HUDEP-2 (cell line): Measurements from ENCODE around the gene ARL3.
A peak's percentile ranks its signal among the peaks of the same experiment; 100 is the strongest.

Experiments used
- DNase-seq, 76 experiments: peaks; one replicate each; lab custom pipeline; 2025; ENCODE audit not compliant: unreplicated experiment in 76 of 76; lab: John Stamatoyannopoulos, UW

ARL3 gene

DNA sequence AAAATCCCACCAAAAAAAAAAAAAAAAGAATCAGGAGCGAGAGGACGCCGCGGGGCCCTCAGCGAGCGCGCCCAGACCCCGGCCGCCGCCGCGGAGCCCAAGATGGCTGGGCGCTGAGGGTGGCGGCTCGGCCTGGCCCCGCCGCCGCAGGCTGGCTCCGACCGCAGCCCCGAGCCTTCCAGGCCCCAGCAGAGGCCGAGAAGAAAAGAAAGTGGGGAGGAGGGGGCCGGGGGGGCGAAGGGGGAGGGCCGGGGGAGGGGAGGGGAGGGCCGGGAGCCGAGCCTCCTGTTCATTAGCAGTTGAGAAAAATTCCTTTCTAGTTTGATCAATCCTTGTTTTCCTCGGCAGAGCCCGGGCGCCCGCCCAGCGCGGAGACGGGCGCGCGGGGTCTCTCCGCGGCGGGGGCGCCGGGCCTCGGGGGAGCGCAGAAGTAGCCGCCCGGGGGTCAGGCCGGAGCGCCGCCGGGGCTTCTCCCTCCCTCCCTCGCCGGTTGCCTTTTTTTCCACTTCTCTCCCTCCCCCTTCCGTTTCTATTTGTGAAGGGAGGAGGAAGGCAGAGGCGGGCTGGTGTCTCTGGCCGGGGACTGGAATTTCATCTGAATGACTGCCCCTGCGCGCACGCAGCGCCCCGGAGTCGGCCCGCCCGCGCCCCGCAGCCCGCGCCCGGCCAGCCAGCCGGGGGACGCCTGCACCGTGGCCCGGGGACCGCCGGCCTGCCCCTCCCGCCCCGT, 70.7 kb downstream of the ARL3 start:
- peak in 62 of 76 experiments; percentile 6 to 75 (median 43) for DNase-seq

DNA sequence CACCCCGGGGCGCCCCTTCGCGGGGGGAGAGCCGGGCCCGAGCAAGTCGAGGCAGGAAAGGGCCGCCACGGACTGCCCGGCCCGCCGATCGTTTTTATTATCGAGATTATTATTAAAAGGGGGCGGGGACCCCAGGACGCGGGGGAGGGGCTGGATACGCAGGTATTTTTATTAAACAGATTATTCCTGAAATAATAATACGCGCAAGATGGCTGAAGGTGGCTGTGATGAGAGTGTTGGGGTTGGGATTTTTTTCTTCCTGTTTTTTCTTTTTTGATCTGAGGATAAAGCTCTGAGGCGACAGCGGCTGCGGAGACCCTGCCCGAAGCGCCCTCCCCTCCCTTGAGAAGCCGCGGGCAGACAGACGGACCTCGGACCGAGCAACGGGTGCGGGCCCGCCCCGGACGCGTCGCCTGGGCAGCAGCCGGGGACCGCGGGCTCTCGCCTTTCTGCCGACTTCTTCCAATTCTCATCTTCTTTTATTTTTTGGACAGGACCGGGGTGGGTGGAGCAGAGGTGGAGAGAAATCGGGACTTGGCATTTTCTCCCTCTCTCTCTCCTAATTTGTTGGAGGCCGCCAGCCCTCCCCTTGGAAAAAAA, 71.4 kb downstream of the ARL3 start:
- DNase-seq: peak in 15 of 76 experiments; percentile 9 to 50 (median 27)

DNA sequence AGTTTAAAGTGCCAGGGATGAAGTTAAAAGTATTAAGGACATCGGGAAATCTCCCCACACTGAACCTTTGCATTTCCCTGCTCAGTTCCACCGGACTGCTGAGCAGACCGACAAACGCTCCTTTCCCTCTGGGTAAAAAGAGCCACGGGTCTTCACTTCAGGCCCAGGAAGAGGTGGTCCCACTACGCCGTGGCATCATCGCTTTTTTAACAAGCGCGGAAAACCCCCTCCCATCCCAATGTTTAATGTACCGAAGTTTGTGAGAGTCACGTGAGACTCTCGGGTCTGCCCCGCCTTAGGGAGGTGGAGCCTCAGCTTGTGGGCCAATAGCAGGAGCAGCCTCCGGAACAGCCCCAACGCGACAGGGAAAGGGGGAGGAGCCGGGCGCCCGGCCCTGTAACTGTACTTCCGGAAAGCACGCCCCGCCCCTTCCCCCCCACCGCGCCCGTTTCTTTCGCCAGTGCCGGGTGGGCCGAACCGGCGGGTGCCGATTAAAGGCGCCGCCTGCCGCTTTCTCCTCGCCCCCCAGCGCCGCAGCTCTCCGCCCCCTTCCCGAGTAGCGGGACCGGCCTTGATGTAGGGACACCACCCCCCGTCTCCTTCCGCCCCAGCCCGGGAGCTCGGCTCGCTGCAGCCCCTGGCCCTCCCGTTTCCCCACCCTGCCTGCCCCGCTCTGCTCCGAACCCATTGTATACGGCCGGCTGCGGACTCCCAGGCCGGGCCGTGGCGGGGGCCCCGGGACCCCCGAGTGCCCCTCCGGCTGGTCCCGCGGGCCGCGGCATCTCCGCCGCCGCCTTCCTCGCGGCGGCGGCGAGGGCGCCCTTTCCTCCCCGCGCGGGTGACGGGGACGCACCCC, 72.1 kb downstream of the ARL3 start:
- peak in 75 of 76 experiments; percentile 41 to 98 (median 96) for DNase-seq

DNA sequence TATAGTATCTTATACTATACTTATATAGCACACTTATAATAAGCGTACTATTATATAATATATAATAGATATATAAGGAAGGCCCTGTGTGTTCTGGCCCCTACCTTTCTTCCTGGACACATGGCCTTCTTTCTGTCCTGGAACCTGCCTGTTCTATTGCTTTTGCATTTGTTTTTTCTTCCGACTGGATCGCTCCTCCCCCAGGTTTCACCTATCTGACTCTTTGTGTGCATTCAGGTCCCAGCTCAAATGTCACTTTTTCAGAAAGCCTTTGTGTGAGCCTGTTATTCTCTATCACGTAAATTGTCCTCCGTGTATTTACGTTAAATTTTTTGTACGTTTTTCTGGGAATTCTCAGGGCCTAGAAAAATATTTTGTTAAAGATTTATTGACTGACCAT, 72.8 kb downstream of the ARL3 start:
- no peak for DNase-seq

DNA sequence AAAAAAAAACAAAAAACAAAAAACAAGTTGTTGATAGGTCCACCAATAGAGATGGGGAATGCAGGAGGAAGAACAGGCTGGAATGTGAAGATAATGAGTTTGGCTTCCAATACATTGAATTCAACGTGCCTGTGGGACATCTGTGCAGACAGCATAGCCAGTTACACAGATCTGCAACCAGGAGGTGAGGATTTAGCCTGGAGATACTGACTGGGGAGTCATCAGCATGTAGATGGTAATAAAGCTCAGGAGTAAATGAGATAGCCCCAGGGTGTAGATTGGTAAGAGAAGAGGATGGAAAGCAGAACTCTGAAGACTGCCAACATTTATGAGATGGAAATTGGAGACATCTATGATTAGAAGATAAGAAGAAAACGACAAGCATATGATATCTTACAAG, 74.7 kb downstream of the ARL3 start:
- DNase-seq: peak in 1 of 76 experiments; percentile 8

DNA sequence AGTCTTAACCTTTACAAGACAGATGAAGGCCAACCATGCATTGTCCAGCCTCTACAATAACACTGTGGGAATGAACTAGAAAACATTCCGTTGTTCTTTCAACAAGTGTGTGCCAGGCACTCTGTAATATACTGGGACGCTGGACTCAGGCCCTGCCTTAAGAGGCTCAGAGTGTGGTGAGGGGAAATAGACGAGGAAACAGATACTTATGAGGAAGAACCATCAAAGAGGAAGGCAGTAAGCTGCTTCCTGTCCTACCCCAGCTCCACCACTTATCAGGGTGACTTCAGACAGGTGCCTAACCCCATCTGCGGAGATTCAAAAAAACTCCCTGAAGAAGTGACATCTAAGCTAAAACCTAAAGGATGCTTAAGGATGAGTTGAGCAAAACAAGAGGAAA, 78.8 kb downstream of the ARL3 start:
- no peak for DNase-seq

DNA sequence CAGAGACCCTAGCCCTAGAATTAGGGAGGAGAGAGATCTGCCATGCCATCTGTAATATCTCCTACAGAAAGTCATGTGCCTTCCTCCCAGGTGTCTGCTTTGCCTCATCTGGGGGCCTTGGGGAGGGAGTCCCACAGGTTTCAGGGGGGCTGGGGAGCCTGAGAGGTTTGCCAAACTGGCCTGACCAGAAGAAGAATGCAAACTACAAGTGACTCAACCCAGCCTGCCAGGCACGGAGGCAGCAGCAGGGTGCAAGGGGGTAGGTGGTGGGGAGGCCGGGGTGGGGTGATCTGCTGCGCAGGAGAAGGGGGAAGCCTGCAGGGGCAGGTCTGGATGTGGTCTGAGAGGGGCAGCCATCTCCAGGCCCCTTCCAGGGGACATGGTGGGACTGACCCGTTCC, 79.5 kb downstream of the ARL3 start:
- DNase-seq: no peak

DNA sequence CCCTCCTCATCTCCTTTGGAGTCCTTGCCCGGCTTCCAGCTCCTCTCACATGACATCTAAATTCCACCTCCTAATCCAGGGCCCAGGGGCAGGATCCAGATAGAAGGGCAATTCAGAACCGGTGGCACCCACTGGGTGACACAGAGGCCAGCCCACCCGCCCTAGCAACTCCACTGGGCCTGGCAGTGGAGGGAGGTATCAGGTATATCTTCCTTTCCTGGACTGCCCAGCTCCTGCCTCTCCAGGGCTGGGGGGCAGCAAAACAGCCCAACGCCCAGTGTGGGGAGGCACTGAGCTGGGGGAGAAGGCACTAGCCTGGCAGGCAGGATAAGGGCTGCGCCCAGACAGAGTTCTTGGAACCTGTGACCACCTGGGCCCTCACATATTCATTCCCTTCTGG, 80.3 kb downstream of the ARL3 start:
- peak in 1 of 76 experiments; percentile 17 for DNase-seq

DNA sequence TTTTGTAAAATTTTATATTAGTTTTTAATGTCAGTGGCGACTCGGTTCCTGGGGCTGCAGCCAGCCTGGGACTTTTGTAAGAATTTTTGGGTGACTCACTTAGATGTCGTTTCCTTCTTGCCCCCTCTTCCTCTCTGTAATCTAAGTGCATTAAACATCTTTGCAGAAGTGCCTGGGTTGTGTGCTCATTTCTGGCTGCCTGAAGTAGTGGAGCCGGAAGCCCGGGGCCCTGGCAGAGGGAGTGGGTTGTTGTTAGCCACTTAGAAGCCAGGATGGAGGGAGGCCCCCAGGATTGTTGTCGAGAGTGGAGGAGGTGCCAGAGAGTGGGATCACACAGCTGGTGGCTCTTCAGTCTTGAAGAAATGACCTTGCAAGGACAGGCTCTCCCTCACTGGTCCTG, 80.9 kb downstream of the ARL3 start:
- no peak for DNase-seq

DNA sequence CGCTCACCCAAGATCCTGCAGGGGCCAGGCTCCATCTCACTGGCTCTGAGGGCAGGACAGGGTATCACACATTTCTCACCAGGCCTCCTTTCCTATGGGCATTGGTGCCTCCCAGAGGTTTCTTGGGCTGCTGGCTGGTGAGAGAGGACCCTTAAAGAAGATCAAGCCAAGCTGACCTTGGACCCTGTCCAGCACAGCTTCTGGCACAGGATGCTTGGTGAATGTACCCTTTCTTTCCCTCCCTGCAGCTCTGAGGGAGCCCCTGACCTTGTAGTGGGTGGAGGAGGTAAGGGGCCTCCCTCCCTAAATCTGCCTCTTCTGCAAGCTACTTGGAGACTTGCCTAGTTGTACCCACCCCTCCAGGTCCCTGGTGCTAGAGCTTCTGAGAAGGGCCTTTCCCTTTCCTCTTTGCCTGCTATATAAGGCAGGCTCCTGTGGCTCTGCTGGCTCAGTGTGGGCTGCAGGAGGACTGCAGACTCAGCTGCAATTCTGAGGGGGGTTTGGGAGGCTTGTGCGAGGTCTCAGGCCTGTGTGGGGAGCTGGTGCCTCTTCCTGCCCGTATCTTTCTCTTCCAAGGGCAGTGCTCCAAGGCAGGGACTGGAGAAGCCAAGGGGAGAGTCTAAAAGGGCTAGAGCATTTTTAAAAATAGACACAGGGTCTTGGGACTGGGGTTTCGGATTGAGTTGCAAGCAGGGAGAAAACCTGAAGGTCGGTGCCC, 81.6 kb downstream of the ARL3 start:
- no peak for DNase-seq

DNA sequence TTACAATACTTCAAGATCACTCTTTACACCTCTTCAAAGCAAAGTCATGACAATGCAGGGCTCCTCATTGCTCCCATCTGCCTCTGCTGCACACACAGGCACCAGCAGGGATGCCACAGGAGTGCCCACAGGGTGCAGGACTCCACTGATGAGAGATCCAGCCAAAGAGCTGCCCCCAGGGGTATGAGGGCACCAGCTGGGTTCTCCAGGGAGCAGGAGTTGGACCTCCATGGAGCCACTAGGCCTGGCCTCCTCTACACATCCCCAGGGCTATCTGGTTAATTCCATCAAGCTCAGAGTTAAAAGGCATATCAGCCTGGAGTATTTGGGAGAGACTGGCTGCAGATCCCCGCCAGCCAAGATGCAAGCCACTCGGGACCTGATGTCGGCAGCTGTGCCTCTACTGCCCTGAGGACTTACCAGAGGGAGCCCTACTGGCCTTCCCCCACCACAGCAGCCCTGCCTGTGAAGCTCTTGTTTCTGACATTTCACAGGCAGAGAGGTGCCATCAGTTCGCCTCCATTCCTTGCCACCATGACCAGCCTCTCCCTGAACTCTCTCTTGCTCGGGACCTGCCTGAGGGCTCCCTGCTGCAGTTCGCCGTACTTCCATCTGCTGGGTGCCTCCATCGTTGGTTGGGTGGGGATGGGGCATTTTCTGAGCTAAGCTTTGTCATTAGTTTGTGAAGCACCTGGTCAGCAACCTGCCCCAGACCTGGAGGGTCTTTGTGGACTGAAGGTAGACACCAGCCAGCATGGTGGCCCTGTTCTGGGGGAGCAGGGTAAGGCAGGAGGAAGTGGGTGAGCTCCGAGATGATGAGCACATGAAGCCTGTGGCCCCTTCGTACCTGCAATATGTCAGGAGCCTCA, 82.4 kb downstream of the ARL3 start:
- no peak for DNase-seq

DNA sequence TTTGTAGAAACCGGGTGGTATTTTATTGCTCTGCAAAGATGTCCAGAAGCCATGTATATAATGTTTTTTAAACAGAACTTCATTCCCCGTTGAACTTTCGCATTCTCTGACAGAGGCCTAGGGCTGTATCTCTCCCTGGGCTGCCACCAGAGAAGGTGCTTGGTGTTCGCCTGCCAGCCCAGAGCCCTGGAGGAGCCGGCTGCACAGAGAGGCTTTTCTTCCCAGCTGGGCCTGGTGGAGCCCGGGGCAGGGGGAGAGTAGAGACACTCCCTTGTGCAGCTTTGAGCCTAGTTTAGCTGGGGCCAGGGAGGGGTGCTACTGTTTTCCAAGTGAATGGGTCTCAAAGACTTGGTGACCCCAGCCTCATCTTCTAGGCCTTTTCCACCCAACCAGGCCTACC, 83.5 kb downstream of the ARL3 start:
- DNase-seq: no peak

DNA sequence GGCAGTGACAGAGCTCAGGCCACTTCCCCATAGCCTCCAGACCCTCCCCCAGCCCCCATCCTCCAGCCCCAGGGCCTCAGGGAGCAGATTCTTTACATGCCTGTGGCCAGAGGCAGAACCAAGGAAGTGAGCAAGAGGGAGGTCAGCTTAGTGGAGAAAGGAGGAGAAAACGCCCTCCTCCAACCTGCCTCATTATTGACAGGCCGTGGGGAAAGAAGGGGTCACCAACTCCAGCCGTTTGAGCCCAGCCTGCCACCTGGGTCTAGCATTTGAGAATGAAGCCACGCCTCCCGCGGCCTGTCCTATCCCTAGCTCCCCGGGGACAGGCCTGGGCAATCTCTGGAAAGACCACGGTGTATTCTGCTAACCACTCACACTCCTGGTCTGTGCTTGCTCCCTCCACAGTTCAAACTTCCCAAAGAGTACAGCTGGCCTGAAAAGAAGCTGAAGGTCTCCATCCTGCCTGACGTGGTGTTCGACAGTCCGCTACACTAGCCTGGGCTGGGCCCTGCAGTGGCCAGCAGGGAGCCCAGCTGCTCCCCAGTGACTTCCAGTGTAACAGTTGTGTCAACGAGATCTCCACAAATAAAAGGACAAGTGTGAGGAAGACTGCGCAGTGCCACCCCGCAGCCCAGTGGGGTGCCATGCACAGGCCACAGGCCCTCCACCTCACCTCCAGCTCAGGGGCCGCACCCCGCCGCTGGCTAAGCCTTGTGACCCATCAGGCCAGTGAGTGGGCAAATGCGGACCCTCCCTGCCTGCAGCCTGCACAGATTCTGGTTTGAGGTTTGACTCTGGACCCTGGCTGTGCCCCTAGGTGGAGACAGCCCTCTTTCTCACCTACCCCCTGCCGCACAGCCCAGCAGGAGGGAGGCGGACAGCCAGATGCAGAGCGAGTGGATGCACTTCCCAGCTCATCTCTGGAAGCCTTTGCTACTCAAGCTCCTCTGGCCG, 84.3 kb downstream of the ARL3 start:
- no peak for DNase-seq

DNA sequence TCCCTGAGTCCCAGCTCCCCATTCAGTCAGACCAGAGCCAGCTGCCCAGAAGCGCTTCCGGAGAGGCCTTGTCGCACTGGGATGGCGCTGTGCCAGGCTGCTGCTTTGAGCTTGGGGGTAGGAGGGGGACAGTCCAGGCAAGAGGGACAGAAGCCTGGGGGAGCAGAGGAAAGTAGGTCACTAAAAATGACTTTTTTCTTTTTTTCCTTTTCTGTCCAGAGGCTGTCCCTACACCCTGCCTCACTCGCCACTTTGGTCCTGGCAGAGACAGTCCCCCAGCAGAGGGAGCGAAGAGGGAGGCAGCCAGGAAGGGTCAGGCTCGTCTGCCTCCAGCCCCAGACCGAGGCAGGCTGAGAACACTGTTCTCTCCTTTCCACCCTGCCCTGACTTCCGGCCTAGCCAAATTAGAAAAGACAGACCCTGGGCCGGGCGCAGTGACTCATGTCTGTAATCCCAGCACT, 85.7 kb downstream of the ARL3 start:
- no peak for DNase-seq

DNA sequence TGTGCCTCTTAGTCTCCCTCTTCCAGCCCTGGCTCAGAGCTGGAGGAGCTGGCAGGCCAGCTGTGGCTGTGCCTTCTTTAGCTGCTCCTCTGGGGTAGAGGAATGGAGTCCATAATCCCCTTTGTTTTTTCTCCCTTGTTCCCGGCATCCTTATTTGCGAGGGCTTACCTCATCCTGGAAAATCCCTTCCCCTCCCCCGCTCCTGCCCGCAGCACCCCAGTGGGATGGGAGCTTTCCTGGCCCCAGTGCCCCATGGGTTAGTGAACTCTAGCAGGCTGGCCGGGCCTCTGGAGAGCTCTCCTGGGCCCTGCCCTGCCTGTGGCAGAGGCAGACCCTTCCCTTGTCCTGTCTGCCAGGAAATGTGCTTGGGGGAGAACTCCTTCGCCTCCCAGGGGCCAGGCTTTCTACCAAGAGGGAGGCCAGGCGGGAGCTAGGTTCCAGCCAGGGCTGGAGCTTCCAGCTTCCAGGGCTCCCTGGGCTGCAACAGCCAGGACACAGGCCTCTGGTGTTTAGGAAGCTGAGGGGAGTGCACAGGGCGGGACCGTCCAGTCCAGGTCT, 86.4 kb downstream of the ARL3 start:
- DNase-seq: no peak

DNA sequence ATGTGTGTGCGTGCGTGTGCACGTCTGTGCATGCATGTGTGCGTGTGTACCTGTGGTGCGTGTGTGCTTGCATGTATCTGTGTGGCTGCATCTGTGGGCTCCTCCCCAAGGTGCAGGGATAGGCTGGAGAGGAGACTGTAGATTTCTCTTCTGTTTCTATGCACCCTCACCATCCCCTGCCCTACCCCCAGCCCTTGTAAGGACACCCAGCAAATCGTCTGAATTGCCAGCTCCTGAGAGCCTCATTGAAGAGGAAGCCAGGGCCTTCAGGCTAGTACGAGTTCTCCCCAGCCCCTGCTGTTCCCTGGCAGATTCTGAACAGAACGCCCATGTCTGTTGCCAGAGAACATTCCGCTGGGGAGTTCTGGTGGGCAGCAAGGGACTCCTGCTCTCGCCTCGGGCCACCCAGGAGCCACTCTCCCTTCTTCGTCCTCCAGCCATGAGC, 86.9 kb downstream of the ARL3 start:
- no peak for DNase-seq

DNA sequence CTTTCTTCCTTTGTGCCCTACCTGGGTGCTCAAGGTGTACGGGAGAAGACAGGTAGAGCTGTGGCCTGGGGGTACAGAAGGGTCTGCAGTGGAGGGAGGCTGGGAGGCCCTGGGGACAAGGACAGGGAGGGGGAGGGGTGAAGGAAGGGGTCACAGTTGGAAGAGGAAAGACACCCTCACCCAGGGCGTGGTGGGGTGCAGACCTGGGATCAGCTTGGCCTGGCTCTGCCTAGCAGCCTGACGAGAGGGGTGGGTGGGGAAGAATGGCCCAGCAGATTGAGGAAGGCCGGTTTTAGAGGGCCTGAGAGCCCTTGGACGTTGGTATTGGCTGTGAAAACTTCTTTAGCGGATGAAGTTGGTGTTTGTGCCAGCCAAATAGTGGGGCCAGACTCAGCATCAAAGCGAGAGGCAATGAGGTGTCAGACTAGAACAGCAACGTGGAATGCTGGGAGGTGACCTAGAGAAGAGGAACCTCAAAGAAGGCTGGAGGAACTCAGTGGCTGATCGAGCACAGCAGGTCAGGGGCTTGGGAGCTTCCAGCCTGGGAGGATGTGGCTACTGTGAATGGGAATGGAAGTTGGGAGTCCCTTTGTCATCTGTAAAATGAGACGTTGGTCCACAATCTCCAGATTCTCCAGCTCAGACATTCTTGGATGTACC, 88.0 kb downstream of the ARL3 start:
- no peak for DNase-seq
